ENCODE data around the gene CDRT4.

DNA sequence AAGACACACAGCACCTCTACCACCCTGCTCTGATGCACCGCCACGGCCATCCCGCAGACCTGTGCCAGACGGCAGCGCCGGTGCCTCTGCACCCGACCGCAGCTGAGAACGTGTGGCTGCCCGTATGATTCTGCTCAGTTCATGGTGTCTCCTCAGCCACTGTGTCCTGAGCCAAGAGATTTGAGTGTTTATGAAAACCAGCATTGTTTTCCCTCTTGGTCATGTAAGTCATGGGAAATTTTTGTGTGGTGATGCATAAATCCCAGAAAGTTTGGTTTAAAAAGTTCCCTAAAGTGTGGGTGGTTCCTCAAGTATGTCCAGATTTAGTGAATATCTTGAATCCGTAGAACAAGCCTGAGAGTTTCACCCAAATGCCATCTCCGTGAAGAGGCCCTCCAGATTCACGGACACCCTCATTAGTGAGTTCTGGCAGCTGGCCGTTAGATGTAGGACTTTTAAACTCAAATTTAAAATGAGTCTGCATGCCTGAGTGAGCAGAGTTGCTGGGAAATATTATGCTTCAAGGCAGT is 57.6 kb downstream of the CDRT4 start:
- TF ChIP-seq, protein P1, sequence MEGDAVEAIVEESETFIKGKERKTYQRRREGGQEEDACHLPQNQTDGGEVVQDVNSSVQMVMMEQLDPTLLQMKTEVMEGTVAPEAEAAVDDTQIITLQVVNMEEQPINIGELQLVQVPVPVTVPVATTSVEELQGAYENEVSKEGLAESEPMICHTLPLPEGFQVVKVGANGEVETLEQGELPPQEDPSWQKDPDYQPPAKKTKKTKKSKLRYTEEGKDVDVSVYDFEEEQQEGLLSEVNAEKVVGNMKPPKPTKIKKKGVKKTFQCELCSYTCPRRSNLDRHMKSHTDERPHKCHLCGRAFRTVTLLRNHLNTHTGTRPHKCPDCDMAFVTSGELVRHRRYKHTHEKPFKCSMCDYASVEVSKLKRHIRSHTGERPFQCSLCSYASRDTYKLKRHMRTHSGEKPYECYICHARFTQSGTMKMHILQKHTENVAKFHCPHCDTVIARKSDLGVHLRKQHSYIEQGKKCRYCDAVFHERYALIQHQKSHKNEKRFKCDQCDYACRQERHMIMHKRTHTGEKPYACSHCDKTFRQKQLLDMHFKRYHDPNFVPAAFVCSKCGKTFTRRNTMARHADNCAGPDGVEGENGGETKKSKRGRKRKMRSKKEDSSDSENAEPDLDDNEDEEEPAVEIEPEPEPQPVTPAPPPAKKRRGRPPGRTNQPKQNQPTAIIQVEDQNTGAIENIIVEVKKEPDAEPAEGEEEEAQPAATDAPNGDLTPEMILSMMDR (IDR thresholded peaks at IDR 0.05): no peak
- TF ChIP-seq POLR2A (IDR thresholded peaks at IDR 0.05): peak; percentile 58 to 74

Measured in thyroid gland (tissue), 4 donors.